H1 (cell line): ENCODE measurements around the gene PRLH. TPM values are rescaled to one million over a fixed set of nuclear protein-coding genes. Genes with fewer than 3 reads are reported as not detected.

ENCODE experiments used
- CTCF ChIA-PET: fragments of 300-600 bp; sonication (Branson Sonifier 250); formaldehyde crosslinking; loops from one replicate; lab custom pipeline; 2021; ENCODE audit not compliant: partially characterized antibody; lab: Charles Lee
- POLR2A ChIA-PET: fragments of 300-600 bp; sonication (Branson Sonifier 250); formaldehyde crosslinking; loops from one replicate; lab custom pipeline; 2021; ENCODE audit warnings: inconsistent platforms; ENCODE audit not compliant: partially characterized antibody; lab: Charles Lee
- DNase-seq, 2 experiments: peaks; one replicate each; pipeline versions ENCODE4 v3.0.0 to v3.0.0-alpha.2; 2010 to 2022; ENCODE audit warnings: low spot score in 2 of 2, low read depth in 1 of 2, mixed read lengths in 1 of 2
- FAIRE-seq: peaks from 2 replicates; lab custom pipeline; 2011; peaks lifted over from hg19 to GRCh38; lab: Jason Lieb, UNC
- H2AFZ ChIP-seq: 2 replicates; pipeline ENCODE4 v1.8.1; 2012; ENCODE audit warnings: low read length, inconsistent platforms
- H2AK5ac ChIP-seq: 2 replicates; pipeline ENCODE4 v1.6.1; 2013; ENCODE audit warnings: low read depth, low read length
- H2BK120ac ChIP-seq: replicated peaks from 2 replicates; pipeline ENCODE3; 2013; ENCODE audit warnings: low read depth, low read length, inconsistent platforms
- H2BK12ac ChIP-seq: 2 replicates; pipeline ENCODE4 v1.6.1; 2013; ENCODE audit warnings: low read depth, low read length
- H2BK15ac ChIP-seq: 2 replicates; pipeline ENCODE4 v1.6.1; 2013; ENCODE audit warnings: low read length
- H2BK20ac ChIP-seq: 2 replicates; pipeline ENCODE4 v1.6.1; 2013; ENCODE audit warnings: low read length
- H2BK5ac ChIP-seq: 2 replicates; pipeline ENCODE4 v1.6.1; 2013; ENCODE audit warnings: low read depth, low read length
- H3K14ac ChIP-seq: 2 replicates; pipeline ENCODE4 v1.6.1; 2013; ENCODE audit warnings: inconsistent platforms; ENCODE audit not compliant: insufficient read length
- H3K18ac ChIP-seq: 2 replicates; pipeline ENCODE4 v1.6.1; 2013; ENCODE audit warnings: low read length; ENCODE audit errors: extremely low read depth
- H3K23ac ChIP-seq: 2 replicates; pipeline ENCODE4 v1.6.1; 2013; ENCODE audit warnings: inconsistent platforms; ENCODE audit not compliant: insufficient read length
- H3K23me2 ChIP-seq: 2 replicates; pipeline ENCODE4 v1.6.1; 2013; ENCODE audit warnings: low read depth, low read length
- H3K27ac ChIP-seq: 2 replicates; pipeline ENCODE4 v1.6.1; 2011; ENCODE audit warnings: low read depth, low read length, inconsistent platforms
- H3K27me3 ChIP-seq, 4 experiments: replicated peaks in 1 of 4; 1 replicate in 1 of 4; 2 replicates in 3 of 4; pipeline versions ENCODE4 v1.6.1 to v1.8.1; 2011 to 2013; ENCODE audit warnings: low read length in 3 of 4, mild to moderate bottlenecking in 3 of 4, inconsistent platforms in 2 of 4, mixed read lengths in 2 of 4, moderate library complexity in 1 of 4; ENCODE audit not compliant: control insufficient read depth in 3 of 4, insufficient read depth in 3 of 4; ENCODE audit errors: extremely low read depth in 1 of 4
- H3K36me3 ChIP-seq, 4 experiments: 2 replicates each; pipeline versions ENCODE4 v1.6.1 to v1.8.1; 2011 to 2013; ENCODE audit warnings: mild to moderate bottlenecking in 4 of 4, low read length in 3 of 4, moderate library complexity in 2 of 4, control low read depth in 1 of 4, inconsistent platforms in 1 of 4; ENCODE audit not compliant: insufficient read depth in 4 of 4, control insufficient read depth in 2 of 4
- H3K4ac ChIP-seq: replicated peaks from 2 replicates; pipeline ENCODE3; 2013; ENCODE audit warnings: low read length, low read depth, mixed read lengths, inconsistent platforms; ENCODE audit not compliant: insufficient read length
- H3K4me1 ChIP-seq, 4 experiments: replicated peaks in 1 of 4; 1 replicate in 1 of 4; 2 replicates in 3 of 4; pipeline versions ENCODE4 v1.6.1 to v1.8.1; 2011 to 2013; ENCODE audit warnings: low read length in 3 of 4, inconsistent platforms in 2 of 4, mixed read lengths in 1 of 4; ENCODE audit not compliant: insufficient read depth in 4 of 4, control insufficient read depth in 3 of 4
- H3K4me2 ChIP-seq, 2 experiments: 2 replicates each; pipeline versions ENCODE4 v1.6.1 to v1.8.1; 2011 to 2013; ENCODE audit warnings: low read depth in 2 of 2, low read length in 2 of 2, control low read depth in 1 of 2, inconsistent platforms in 1 of 2, mild to moderate bottlenecking in 1 of 2; ENCODE audit not compliant: insufficient read depth in 1 of 2
- H3K4me3 ChIP-seq, 4 experiments: fragments of 200-600, 300-600 bp in 1 of 4; sonication (generic), shearing (Covaris generic), sonication (Bioruptor Twin) in 1 of 4; 2 replicates each; pipeline versions ENCODE4 v1.5.1 to v1.8.1; 2011 to 2016; ENCODE audit warnings: low read length in 4 of 4, low read depth in 3 of 4, control low read depth in 2 of 4, inconsistent platforms in 2 of 4, mild to moderate bottlenecking in 2 of 4, mixed read lengths in 1 of 4, moderate library complexity in 1 of 4; ENCODE audit not compliant: insufficient read depth in 2 of 4; ENCODE audit errors: extremely low read depth in 1 of 4
- H3K56ac ChIP-seq: replicated peaks from 2 replicates; pipeline ENCODE3; 2013; ENCODE audit warnings: low read depth, mild to moderate bottlenecking, mixed read lengths, low read length, inconsistent platforms; ENCODE audit not compliant: insufficient read length
- H3K79me1 ChIP-seq: 2 replicates; pipeline ENCODE4 v1.6.1; 2013; ENCODE audit warnings: low read depth, low read length, control low read depth
- H3K79me2 ChIP-seq, 2 experiments: 2 replicates each; pipeline versions ENCODE4 v1.6.1 to v1.8.1; 2012 to 2013; ENCODE audit warnings: low read length in 2 of 2, mild to moderate bottlenecking in 2 of 2, inconsistent platforms in 1 of 2; ENCODE audit not compliant: insufficient read depth in 2 of 2, control insufficient read depth in 1 of 2
- H3K9ac ChIP-seq, 4 experiments: replicated peaks in 1 of 4; 1 replicate in 1 of 4; 2 replicates in 3 of 4; pipeline versions ENCODE4 v1.6.1 to v1.8.1; 2011 to 2013; ENCODE audit warnings: low read depth in 3 of 4, low read length in 3 of 4, control low read depth in 2 of 4, mild to moderate bottlenecking in 2 of 4, moderate library complexity in 2 of 4, inconsistent platforms in 1 of 4; ENCODE audit errors: extremely low read depth in 1 of 4
- H3K9me3 ChIP-seq, 2 experiments: 2 replicates each; pipeline versions ENCODE4 v1.6.1 to v1.8.1; 2012 to 2013; ENCODE audit warnings: mild to moderate bottlenecking in 2 of 2, moderate library complexity in 2 of 2, control low read depth in 1 of 2, inconsistent platforms in 1 of 2, low read depth in 1 of 2, low read length in 1 of 2, mixed read lengths in 1 of 2; ENCODE audit not compliant: insufficient read depth in 2 of 2
- H4K20me1 ChIP-seq, 2 experiments: replicated peaks in 1 of 2; 2 replicates each; pipeline versions ENCODE3 to v1.8.1; 2011 to 2013; ENCODE audit warnings: inconsistent platforms in 2 of 2, low read length in 2 of 2, mild to moderate bottlenecking in 1 of 2; ENCODE audit not compliant: insufficient read depth in 2 of 2, control insufficient read depth in 1 of 2
- H4K5ac ChIP-seq: 2 replicates; pipeline ENCODE4 v1.6.1; 2013; ENCODE audit warnings: low read length, low read depth, mixed read lengths, inconsistent platforms; ENCODE audit not compliant: insufficient read length
- H4K8ac ChIP-seq: 2 replicates; pipeline ENCODE4 v1.8.0; 2013; ENCODE audit warnings: mild to moderate bottlenecking, moderate library complexity, low read length, inconsistent platforms; ENCODE audit not compliant: insufficient read depth; ENCODE audit errors: extremely low read depth
- H4K91ac ChIP-seq: replicated peaks from 2 replicates; pipeline ENCODE3; 2013; ENCODE audit warnings: low read length, mixed read lengths, inconsistent platforms; ENCODE audit not compliant: insufficient read length
- FOSL1 ChIP-seq: IDR thresholded peaks from 2 replicates; pipeline ENCODE4 v1.6.1; 2011; ENCODE audit warnings: mild to moderate bottlenecking, low read depth, low read length, moderate library complexity; ENCODE audit not compliant: insufficient read depth
- KDM1A ChIP-seq: fragments of 200-600, 300-600 bp; sonication (generic); IDR thresholded peaks from 2 replicates; pipeline ENCODE4 v1.7.1; 2016; ENCODE audit warnings: mild to moderate bottlenecking, low read length, borderline replicate concordance
- WGBS, 2 experiments: shearing (Covaris generic) in 1 of 2; methylation state at CpG; one replicate each; pipeline versions ENCODE4 v1.1.6 to v1.1.7; 2013 to 2015; ENCODE audit warnings: low lambda C conversion rate in 2 of 2, mixed read lengths in 2 of 2, inconsistent platforms in 1 of 2, low coverage in 1 of 2, missing lambda C conversion rate in 1 of 2; ENCODE audit not compliant: insufficient replicate concordance in 2 of 2, insufficient coverage in 1 of 2, insufficient read length in 1 of 2; ENCODE audit errors: extremely low coverage in 1 of 2, missing lambda C conversion rate in 1 of 2; 5-methylcytosine and 5-hydroxymethylcytosine counted together
- polyA plus RNA-seq, 7 experiments: library from polyadenylated mRNA; depleted of rRNA in 3 of 7; stranded (reverse) in 5 of 7; unstranded in 2 of 7; fragments of >200 nt in 5 of 7; fragments of 200-250 nt in 2 of 7; gene quantifications; 1 replicate in 5 of 7; 2 replicates in 1 of 7; 4 replicates in 1 of 7; pipeline versions ENCODE4 v1.2.1 to v1.2.3, GENCODE V29; 2011 to 2013; ENCODE audit warnings: missing spikeins in 2 of 7, mixed read lengths in 2 of 7
- total RNA-seq: library from RNA; stranded (reverse); fragmentation: NEBNext Ultra II Directional; extraction: Animal tissue kit (Norgen Biotek cat#: 25700); gene quantifications from 2 replicates; pipeline ENCODE4 v1.2.1, GENCODE V29; 2021

The PRLH gene
- total and polyA plus RNA-seq, 2 of the 8 experiments (the other 6 are each of a cell fraction or from before 2014, with no cell fraction given), result not detected

DNA sequence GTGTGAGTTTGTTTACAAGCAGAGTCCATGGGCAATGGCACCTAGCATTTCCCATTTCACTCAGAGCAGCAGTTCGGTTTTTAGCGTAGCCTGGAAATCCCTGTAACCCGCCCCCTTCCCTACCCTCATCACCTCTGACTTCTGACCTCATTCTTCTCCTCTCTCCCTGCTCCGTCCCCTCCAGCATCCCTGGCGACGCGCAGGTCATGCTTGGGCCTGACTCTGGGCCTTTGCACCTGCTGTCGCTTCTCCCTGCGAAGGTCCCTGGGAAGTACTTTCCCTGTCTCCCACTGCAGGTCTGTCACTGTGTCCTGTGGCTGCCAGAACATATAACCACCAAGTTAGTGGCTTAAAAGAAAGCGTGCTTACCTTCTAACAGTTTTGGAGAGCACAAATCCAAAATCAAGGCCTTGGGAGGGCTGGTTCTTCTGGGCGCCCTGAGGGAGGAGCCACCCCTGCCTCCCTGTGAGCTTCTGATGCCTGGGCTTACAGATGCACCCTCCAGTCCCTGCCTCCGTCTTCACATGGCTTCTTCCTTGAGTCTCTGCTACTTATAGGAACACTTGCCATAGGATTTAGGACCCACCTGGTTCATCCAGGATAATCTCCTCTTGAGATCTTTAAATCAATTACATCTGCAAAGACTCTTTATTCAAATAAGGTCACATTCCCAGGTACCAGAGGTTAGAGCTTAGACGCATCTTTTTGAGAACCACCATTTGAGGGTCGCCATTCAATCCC lies 32.3 kb downstream of the PRLH start:
- H3K14ac ChIP-seq, result no peak overlapping the region

More for the DNA sequence above, 32.3 kb downstream of the PRLH start:
- CTCF ChIA-PET, result interaction anchor here (1.3 to 8.8 kb wide), 3 partner anchors 15 to 17 kb away, joined by 3 to 63 read pairs (median 3); no protein-coding TSS in a partner anchor
- Histone ChIP-seq H4K5ac (peak overlapping the region; percentile 13), H3K4me2 (no peak overlapping the region), H2BK120ac (no peak overlapping the region), H3K36me3 (no peaks in the 10 kb centered on the region), H4K8ac (peak overlapping the region; percentile 9; the same call in 1 of the 2 replicates), H3K56ac (no peak overlapping the region), H3K79me2 (no peaks in the 10 kb centered on the region), H3K79me1 (no peaks in the 10 kb centered on the region), H3K27me3 (no peaks in the 10 kb centered on the region), H4K20me1 (no peaks in the 10 kb centered on the region), H3K4me3 (no peak overlapping the region), H3K27ac (no peak overlapping the region), H4K91ac (peak overlapping the region; percentile 50), H2BK12ac (peak overlapping the region; percentile 78; the same call in 1 of the 2 replicates)
- FAIRE-seq (no peak), DNase-seq (no peak)
- POLR2A ChIA-PET, result interaction anchor here (3.3 to 7.5 kb wide), 2 partner anchors 13 to 16 kb away, joined by 9 to 51 read pairs; no protein-coding TSS in a partner anchor
- WGBS, 2 experiments, result 89% methylated on average over 14 of the region's 14 CpGs; no CpG with 5 or more reads in 1 of the 2 experiments
- TF ChIP-seq FOSL1 (no peak), KDM1A (0 out of 2 replicates have a peak, but pooled peaks have one; percentile 35)
- TF ChIP-seq, all 59 proteins: peak for 1
- Histone ChIP-seq H3K4ac (peak overlapping the region; percentile 63), H3K4me1 (peaks cover 9 to 37% (median 24%) of the 10 kb centered on the region in 4 experiments), H2BK5ac (peak overlapping the region; percentile 41; the same call in 1 of the 2 replicates), H2AK5ac (peak overlapping the region; percentile 61; the same call in 1 of the 2 replicates), H3K18ac (peak overlapping the region; percentile 36; the same call in 1 of the 2 replicates), H2BK15ac (peak overlapping the region; percentile 95), H3K9me3 (no peaks in the 10 kb centered on the region), H2BK20ac (peak overlapping the region; percentile 99), H3K23me2 (no peaks in the 10 kb centered on the region), H3K23ac (no peak overlapping the region), H3K9ac (no peak overlapping the region), H2AFZ (no peak overlapping the region)
